Gastrocnemius medialis (tissue), 4 donors: ENCODE data around the gene SPATA32.

ENCODE experiments used
- POLR2A ChIP-seq, 2 donors: fragments of 450-650 bp; IDR thresholded peaks; one replicate each; pipeline ENCODE4 v1.6.1; 2017; ENCODE audit warnings: antibody characterized with exemption in 2 of 2, mild to moderate bottlenecking in 2 of 2, moderate library complexity in 2 of 2
- TF ChIP-seq, protein P1 (sequence below), 5 experiments: fragments of 450-650 bp in 3 of 5; fragments of 200-600 bp in 2 of 5; sonication (generic) in 2 of 5; IDR thresholded peaks in 4 of 5; conservative IDR thresholded peaks in 1 of 5; 1 replicate in 4 of 5; 2 replicates in 1 of 5; pipeline ENCODE4 v1.5.1; 2016 to 2019; ENCODE audit warnings: antibody characterized with exemption in 5 of 5, mild to moderate bottlenecking in 3 of 5, moderate library complexity in 3 of 5

DNA sequence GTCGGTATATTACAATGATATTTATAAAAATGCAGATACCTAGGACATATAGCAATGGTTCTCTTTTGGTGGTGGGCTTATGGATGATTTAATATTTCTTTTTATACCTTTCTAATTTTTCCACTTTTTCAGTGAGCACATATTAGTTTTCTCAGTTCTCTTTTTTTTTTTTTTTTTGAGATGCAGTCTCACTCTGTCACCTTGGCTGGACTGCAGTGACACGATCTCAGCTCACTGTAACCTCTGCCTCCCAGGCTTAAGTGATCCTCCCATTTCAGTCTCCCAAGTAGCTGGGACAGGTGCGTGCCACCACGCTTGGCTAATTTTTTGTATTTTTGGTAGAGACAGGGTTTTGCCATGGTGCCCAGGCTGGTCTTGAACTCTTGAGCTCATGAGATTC is 39.8 kb upstream of the SPATA32 start:
- TF ChIP-seq, protein P1, sequence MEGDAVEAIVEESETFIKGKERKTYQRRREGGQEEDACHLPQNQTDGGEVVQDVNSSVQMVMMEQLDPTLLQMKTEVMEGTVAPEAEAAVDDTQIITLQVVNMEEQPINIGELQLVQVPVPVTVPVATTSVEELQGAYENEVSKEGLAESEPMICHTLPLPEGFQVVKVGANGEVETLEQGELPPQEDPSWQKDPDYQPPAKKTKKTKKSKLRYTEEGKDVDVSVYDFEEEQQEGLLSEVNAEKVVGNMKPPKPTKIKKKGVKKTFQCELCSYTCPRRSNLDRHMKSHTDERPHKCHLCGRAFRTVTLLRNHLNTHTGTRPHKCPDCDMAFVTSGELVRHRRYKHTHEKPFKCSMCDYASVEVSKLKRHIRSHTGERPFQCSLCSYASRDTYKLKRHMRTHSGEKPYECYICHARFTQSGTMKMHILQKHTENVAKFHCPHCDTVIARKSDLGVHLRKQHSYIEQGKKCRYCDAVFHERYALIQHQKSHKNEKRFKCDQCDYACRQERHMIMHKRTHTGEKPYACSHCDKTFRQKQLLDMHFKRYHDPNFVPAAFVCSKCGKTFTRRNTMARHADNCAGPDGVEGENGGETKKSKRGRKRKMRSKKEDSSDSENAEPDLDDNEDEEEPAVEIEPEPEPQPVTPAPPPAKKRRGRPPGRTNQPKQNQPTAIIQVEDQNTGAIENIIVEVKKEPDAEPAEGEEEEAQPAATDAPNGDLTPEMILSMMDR (IDR thresholded peaks at IDR 0.05 in 4 of 5, conservative IDR thresholded peaks at IDR 0.05 in 1 of 5), result no peak
- no peak for TF ChIP-seq POLR2A (IDR thresholded peaks at IDR 0.05)
